ENCODE data around the gene LRIT2.

DNA sequence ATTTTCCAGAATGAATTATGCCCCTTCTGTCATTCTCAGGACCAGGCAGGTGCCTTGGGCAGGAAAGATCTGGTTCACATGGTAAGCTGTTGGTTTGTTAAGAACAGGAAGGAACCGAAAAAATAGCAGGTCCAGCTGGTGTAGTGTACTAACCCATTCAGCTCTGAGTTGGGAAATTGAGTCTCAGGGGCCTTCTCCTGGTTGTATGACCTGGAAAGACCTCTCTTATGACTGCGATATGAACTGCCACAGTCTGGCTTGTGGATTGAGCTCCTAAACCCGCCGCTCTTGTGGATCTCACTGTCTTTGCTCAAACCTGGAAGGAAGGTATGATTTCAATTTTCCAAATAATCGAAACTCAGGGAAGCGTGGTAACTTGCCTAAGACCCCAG, 11.5 kb upstream of the LRIT2 start:
- TF ChIP-seq, protein P1, sequence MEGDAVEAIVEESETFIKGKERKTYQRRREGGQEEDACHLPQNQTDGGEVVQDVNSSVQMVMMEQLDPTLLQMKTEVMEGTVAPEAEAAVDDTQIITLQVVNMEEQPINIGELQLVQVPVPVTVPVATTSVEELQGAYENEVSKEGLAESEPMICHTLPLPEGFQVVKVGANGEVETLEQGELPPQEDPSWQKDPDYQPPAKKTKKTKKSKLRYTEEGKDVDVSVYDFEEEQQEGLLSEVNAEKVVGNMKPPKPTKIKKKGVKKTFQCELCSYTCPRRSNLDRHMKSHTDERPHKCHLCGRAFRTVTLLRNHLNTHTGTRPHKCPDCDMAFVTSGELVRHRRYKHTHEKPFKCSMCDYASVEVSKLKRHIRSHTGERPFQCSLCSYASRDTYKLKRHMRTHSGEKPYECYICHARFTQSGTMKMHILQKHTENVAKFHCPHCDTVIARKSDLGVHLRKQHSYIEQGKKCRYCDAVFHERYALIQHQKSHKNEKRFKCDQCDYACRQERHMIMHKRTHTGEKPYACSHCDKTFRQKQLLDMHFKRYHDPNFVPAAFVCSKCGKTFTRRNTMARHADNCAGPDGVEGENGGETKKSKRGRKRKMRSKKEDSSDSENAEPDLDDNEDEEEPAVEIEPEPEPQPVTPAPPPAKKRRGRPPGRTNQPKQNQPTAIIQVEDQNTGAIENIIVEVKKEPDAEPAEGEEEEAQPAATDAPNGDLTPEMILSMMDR (conservative IDR thresholded peaks at IDR 0.05; ENCODE audit: low read length), result no peak
- TF ChIP-seq EZH2phosphoT487 (IDR thresholded peaks at IDR 0.05; ENCODE audit: borderline replicate concordance), result no peak

Measured in Loucy (cell line).